ENCODE results near the gene PRKN.

PRKN gene

GRCh38 chr6:161788531-161788930 is 939.0 kb downstream of the PRKN start:
- no peaks in the 10 kb centered on the region for H3K4me1 ChIP-seq
- H3K4me3 ChIP-seq, result no peak overlapping the region
- no peak for TF ChIP-seq Cebpa-rat (IDR thresholded peaks at IDR 0.05)

GRCh38 chr6:161772176-161772575 is 955.4 kb downstream of the PRKN start:
- Histone ChIP-seq H3K27me3 (no peaks in the 10 kb centered on the region), H3K4me2 (no peak overlapping the region), H3K4me1 (no peaks in the 10 kb centered on the region), H3K36me3 (no peaks in the 10 kb centered on the region), H3K27ac (no peak overlapping the region), H4K20me1 (no peaks in the 10 kb centered on the region), H3K4me3 (no peak overlapping the region), H3K9me3 (replicated peaks in 1 of 11) (peaks cover 0 to 3% (median 0%) of the 10 kb centered on the region in 11 experiments; a peak in 3 of 22 replicates), H3K9ac (no peak overlapping the region)
- no peak for TF ChIP-seq Cebpa-rat (IDR thresholded peaks at IDR 0.05)

More at GRCh38 chr6:161788531-161788930, 939.0 kb downstream of the PRKN start:
- Histone ChIP-seq H3K9me3 (replicated peaks in 1 of 11) (0 out of 22 replicates have a peak, but pooled peaks cover 0 to 4% (median 0%) of the 10 kb centered on the region in 11 experiments), H3K4me2 (no peak overlapping the region), H4K20me1 (no peaks in the 10 kb centered on the region), H3K9ac (no peak overlapping the region), H3K27ac (no peak overlapping the region), H3K36me3 (no peaks in the 10 kb centered on the region), H3K27me3 (no peaks in the 10 kb centered on the region)

- no peaks in the 10 kb centered on the region for H4K20me1 ChIP-seq
- H3K9ac ChIP-seq, result no peak overlapping the region
- H3K27me3 ChIP-seq, result no peaks in the 10 kb centered on the region
- H3K9me3 ChIP-seq (replicated peaks in 1 of 11), result peaks cover 0 to 5% (median 0%) of the 10 kb centered on the region in 11 experiments; a peak in 3 of 22 replicates
- no peaks in the 10 kb centered on the region for H3K36me3 ChIP-seq
- H3K27ac ChIP-seq, result no peak overlapping the region
- no peaks in the 10 kb centered on the region for H3K4me1 ChIP-seq
- H3K4me3 ChIP-seq, result no peak overlapping the region
- H3K4me2 ChIP-seq, result no peak overlapping the region
- no peak for TF ChIP-seq Cebpa-rat (IDR thresholded peaks at IDR 0.05)
Measured at GRCh38 chr6:161761966-161762365, 965.6 kb downstream of the PRKN start.

GRCh38 chr6:161755080-161755479 is 972.5 kb downstream of the PRKN start:
- Histone ChIP-seq H3K9me3 (replicated peaks in 1 of 11) (no peaks in the 10 kb centered on the region), H3K27ac (no peak overlapping the region), H3K27me3 (no peaks in the 10 kb centered on the region), H3K36me3 (no peaks in the 10 kb centered on the region), H3K9ac (no peak overlapping the region), H3K4me3 (no peak overlapping the region), H3K4me1 (no peaks in the 10 kb centered on the region), H3K4me2 (no peak overlapping the region), H4K20me1 (no peaks in the 10 kb centered on the region)
- TF ChIP-seq Cebpa-rat (IDR thresholded peaks at IDR 0.05), result no peak

GRCh38 chr6:161750686-161751085 is 976.9 kb downstream of the PRKN start:
- no peaks in the 10 kb centered on the region for H3K9me3 ChIP-seq (replicated peaks in 1 of 11)
- H3K27ac ChIP-seq, result no peak overlapping the region
- no peaks in the 10 kb centered on the region for H3K36me3 ChIP-seq
- H3K4me1 ChIP-seq, result no peaks in the 10 kb centered on the region
- H3K4me3 ChIP-seq, result no peak overlapping the region
- no peaks in the 10 kb centered on the region for H4K20me1 ChIP-seq
- no peaks in the 10 kb centered on the region for H3K27me3 ChIP-seq
- no peak overlapping the region for H3K9ac ChIP-seq
- no peak for TF ChIP-seq Cebpa-rat (IDR thresholded peaks at IDR 0.05)
- H3K4me2 ChIP-seq, result no peak overlapping the region

GRCh38 chr6:161749576-161749975 is 978.0 kb downstream of the PRKN start:
- no peak for TF ChIP-seq Cebpa-rat (IDR thresholded peaks at IDR 0.05)

GRCh38 chr6:161748535-161749416 is 978.8 kb downstream of the PRKN start:
- H4K20me1 ChIP-seq, result no peaks in the 10 kb centered on the region
- no peak overlapping the region for H3K4me2 ChIP-seq
- no peak overlapping the region for H3K27ac ChIP-seq
- no peaks in the 10 kb centered on the region for H3K36me3 ChIP-seq
- H3K9me3 ChIP-seq (replicated peaks in 1 of 11), result no peaks in the 10 kb centered on the region
- H3K4me1 ChIP-seq, result no peaks in the 10 kb centered on the region
- no peak overlapping the region for H3K9ac ChIP-seq
- H3K27me3 ChIP-seq, result no peaks in the 10 kb centered on the region
- H3K4me3 ChIP-seq, result no peak overlapping the region
- TF ChIP-seq Cebpa-rat (IDR thresholded peaks at IDR 0.05), result no peak

More at GRCh38 chr6:161749576-161749975, 978.0 kb downstream of the PRKN start:
- H3K9ac ChIP-seq, result no peak overlapping the region
- H3K4me2 ChIP-seq, result no peak overlapping the region
- H3K9me3 ChIP-seq (replicated peaks in 1 of 11), result no peaks in the 10 kb centered on the region
- no peaks in the 10 kb centered on the region for H4K20me1 ChIP-seq
- no peak overlapping the region for H3K4me3 ChIP-seq
- H3K27ac ChIP-seq, result no peak overlapping the region
- no peaks in the 10 kb centered on the region for H3K27me3 ChIP-seq
- no peaks in the 10 kb centered on the region for H3K36me3 ChIP-seq
- no peaks in the 10 kb centered on the region for H3K4me1 ChIP-seq

GRCh38 chr6:161747506-161747905 is 980.1 kb downstream of the PRKN start:
- no peaks in the 10 kb centered on the region for H3K27me3 ChIP-seq
- H3K9me3 ChIP-seq (replicated peaks in 1 of 11), result peaks cover 0 to 3% (median 0%) of the 10 kb centered on the region in 11 experiments; a peak in 5 of 22 replicates
- no peak overlapping the region for H3K9ac ChIP-seq
- no peak overlapping the region for H3K4me2 ChIP-seq
- H3K36me3 ChIP-seq, result no peaks in the 10 kb centered on the region
- H4K20me1 ChIP-seq, result no peaks in the 10 kb centered on the region
- H3K27ac ChIP-seq, result no peak overlapping the region
- H3K4me1 ChIP-seq, result no peaks in the 10 kb centered on the region
- H3K4me3 ChIP-seq, result no peak overlapping the region
- no peak for TF ChIP-seq Cebpa-rat (IDR thresholded peaks at IDR 0.05)

GRCh38 chr6:161745594-161746141 is 981.9 kb downstream of the PRKN start:
- Histone ChIP-seq H3K9ac (no peak overlapping the region), H3K27ac (no peak overlapping the region), H3K4me2 (no peak overlapping the region)

More at GRCh38 chr6:161745594-161746141, 981.9 kb downstream of the PRKN start:
- Histone ChIP-seq H4K20me1 (no peaks in the 10 kb centered on the region), H3K27me3 (no peaks in the 10 kb centered on the region), H3K9me3 (replicated peaks in 1 of 11) (peaks cover 0 to 17% (median 8%) of the 10 kb centered on the region in 11 experiments; a peak in 11 of 22 replicates), H3K4me3 (no peak overlapping the region), H3K4me1 (no peaks in the 10 kb centered on the region), H3K36me3 (no peaks in the 10 kb centered on the region)
- TF ChIP-seq Cebpa-rat (IDR thresholded peaks at IDR 0.05), result no peak
